HL-60 (cell line): ENCODE data around the gene METAP2.

Experiments
- DNase-seq, 2 experiments: peaks; one replicate each; pipeline ENCODE4 v3.0.0-alpha.2; 2010 to 2020; ENCODE audit warnings: low read depth in 1 of 2, low spot score in 1 of 2
- H3K27ac ChIP-seq: fragments of 250-450 bp; sonication (Bioruptor Pico); replicated peaks from 2 replicates; pipeline ENCODE4 v1.5.1; 2020; ENCODE audit warnings: mild to moderate bottlenecking, moderate library complexity
- H3K27me3 ChIP-seq: fragments of 250-450 bp; sonication (Bioruptor Pico); 2 replicates; pipeline ENCODE4 v1.5.1; 2021; ENCODE audit warnings: mild to moderate bottlenecking, moderate library complexity; ENCODE audit not compliant: insufficient read depth, poor library complexity, severe bottlenecking
- H3K4me3 ChIP-seq: replicated peaks from 2 replicates; pipeline ENCODE4 v1.5.1; 2011; ENCODE audit warnings: mild to moderate bottlenecking, control low read depth, low read length; ENCODE audit not compliant: insufficient read depth
- CTCF ChIP-seq: IDR thresholded peaks from one replicate; pipeline ENCODE4 v1.5.1; 2011; ENCODE audit warnings: low read length, control low read depth, inconsistent platforms; ENCODE audit not compliant: insufficient read depth
- GABPA ChIP-seq: IDR thresholded peaks from 2 replicates; pipeline ENCODE4 v1.6.1; 2012; ENCODE audit warnings: low read depth
- POLR2AphosphoS5 ChIP-seq: IDR thresholded peaks from 2 replicates; pipeline ENCODE4 v1.6.1; 2012; ENCODE audit warnings: low read depth
- REST ChIP-seq: IDR thresholded peaks from 2 replicates; pipeline ENCODE4 v1.6.1; 2012; ENCODE audit warnings: low read depth; ENCODE audit not compliant: insufficient replicate concordance
- SPI1 ChIP-seq: IDR thresholded peaks from 2 replicates; pipeline ENCODE4 v1.6.1; 2012; ENCODE audit warnings: low read depth, mild to moderate bottlenecking, borderline replicate concordance

METAP2 gene

GRCh38 chr12:95498968-95499367 lies 25.0 kb downstream of the METAP2 start:
- no peak for DNase-seq
- no peaks in the 10 kb centered on the region for H3K27me3 ChIP-seq
- no peak overlapping the region for H3K27ac ChIP-seq
- TF ChIP-seq SPI1 (no peak), GABPA (no peak), CTCF (no peak), REST (no peak), POLR2AphosphoS5 (no peak)
- no peak overlapping the region for H3K4me3 ChIP-seq

- no peak for TF ChIP-seq SPI1
- no peak for TF ChIP-seq GABPA
- no peak for TF ChIP-seq POLR2AphosphoS5
- TF ChIP-seq REST = no peak
- no peak for TF ChIP-seq CTCF
Measured at GRCh38 chr12:95499772-95500171, 25.8 kb downstream of the METAP2 start.

GRCh38 chr12:95504140-95504539 lies 30.2 kb downstream of the METAP2 start:
- Histone ChIP-seq H3K27me3 (no peaks in the 10 kb centered on the region), H3K4me3 (no peak overlapping the region), H3K27ac (no peak overlapping the region)
- TF ChIP-seq POLR2AphosphoS5 (no peak), SPI1 (no peak), GABPA (no peak), CTCF (no peak), REST (no peak)
- no peak for DNase-seq

More at GRCh38 chr12:95499772-95500171, 25.8 kb downstream of the METAP2 start:
- Histone ChIP-seq H3K27ac (no peak overlapping the region), H3K4me3 (no peak overlapping the region), H3K27me3 (no peaks in the 10 kb centered on the region)
- no peak for DNase-seq
